HepG2 (cell line): Measurements from ENCODE around the gene PPP2R5B. TPM values are rescaled to one million over a fixed set of nuclear protein-coding genes. Genes with fewer than 3 reads are reported as not detected.

ENCODE experiments used
- ATAC-seq: fragments of 200-7000 bp; cut with Tn5 transposase; 3 replicates; pipeline ENCODE4 v1.9.1; 2020; ENCODE audit warnings: mild to moderate bottlenecking, moderate library complexity
- BruUV-seq: library from RNA; stranded (reverse); fragments of 400-500 nt; replicated peaks from 2 replicates; lab custom pipeline; 2021; lab: Mats Ljungman, UMichigan
- CTCF ChIA-PET: fragments of 300-600 bp; formaldehyde crosslinking; extraction: SDS; loops from one replicate; lab custom pipeline; 2021; ENCODE audit warnings: low total read pairs, inconsistent platforms, low intra/inter-chr PET ratio; lab: Yijun Ruan, JAX
- POLR2A ChIA-PET: fragments of 350-600 bp; sonication (Branson Sonifier 250); formaldehyde crosslinking; loops from one replicate; lab custom pipeline; 2020; ENCODE audit warnings: antibody characterized with exemption, inconsistent platforms; lab: Yijun Ruan, JAX
- DNase-seq: peaks from one replicate; pipeline ENCODE4 v3.0.0-alpha.2; 2015; ENCODE audit warnings: low spot score
- FAIRE-seq: peaks from 3 replicates; lab custom pipeline; 2011; peaks lifted over from hg19 to GRCh38; lab: Jason Lieb, UNC
- H2AFZ ChIP-seq: one replicate; pipeline ENCODE4 v1.6.1; 2011; ENCODE audit warnings: low read length, inconsistent platforms
- H3K27ac ChIP-seq: fragments of 300-600 bp; 3 replicates; pipeline ENCODE4 v1.8.0; 2011; ENCODE audit warnings: mixed run types, mild to moderate bottlenecking, mixed read lengths, low read length, inconsistent platforms; ENCODE audit not compliant: insufficient read depth; ENCODE audit errors: extremely low read length
- H3K27me3 ChIP-seq, 2 experiments: fragments of 200-600 bp in 1 of 2; 2 replicates in 1 of 2; 3 replicates in 1 of 2; pipeline versions ENCODE4 v1.6.0 to v1.8.0; 2011; ENCODE audit warnings: low read length in 2 of 2, mild to moderate bottlenecking in 2 of 2, moderate library complexity in 2 of 2, inconsistent platforms in 1 of 2; ENCODE audit not compliant: insufficient read depth in 2 of 2, control insufficient read depth in 1 of 2
- H3K36me3 ChIP-seq, 2 experiments: fragments of 200-600 bp in 1 of 2; replicated peaks in 1 of 2; 2 replicates in 1 of 2; 3 replicates in 1 of 2; pipeline versions ENCODE4 v1.5.1 to v1.8.0; 2011; ENCODE audit warnings: low read length in 2 of 2, inconsistent platforms in 1 of 2; ENCODE audit not compliant: insufficient read depth in 2 of 2, control insufficient read depth in 1 of 2
- H3K4me1 ChIP-seq: 2 replicates; pipeline ENCODE4 v1.5.1; 2012; ENCODE audit warnings: low read length, inconsistent platforms; ENCODE audit not compliant: insufficient read depth
- H3K4me2 ChIP-seq: 2 replicates; pipeline ENCODE4 v1.6.0; 2011; ENCODE audit warnings: low read depth, low read length, inconsistent platforms
- H3K4me3 ChIP-seq, 3 experiments: fragments of 200-600 bp in 1 of 3; sonication (generic), shearing (Covaris generic) in 1 of 3; replicated peaks in 1 of 3; 2 replicates each; pipeline ENCODE4 v1.5.1; 2011 to 2016; ENCODE audit warnings: low read length in 3 of 3, inconsistent platforms in 2 of 3, low read depth in 2 of 3, mild to moderate bottlenecking in 2 of 3, control low read depth in 1 of 3, mixed read lengths in 1 of 3; ENCODE audit not compliant: insufficient read depth in 1 of 3
- H3K79me2 ChIP-seq: one replicate; pipeline ENCODE4 v1.6.1; 2011; ENCODE audit warnings: low read length, inconsistent platforms; ENCODE audit not compliant: insufficient read depth
- H3K9ac ChIP-seq: 2 replicates; pipeline ENCODE4 v1.6.0; 2011; ENCODE audit warnings: mild to moderate bottlenecking, low read depth, low read length, inconsistent platforms; ENCODE audit not compliant: insufficient read depth
- H3K9me3 ChIP-seq: 2 replicates; pipeline ENCODE4 v1.5.1; 2012; ENCODE audit warnings: mild to moderate bottlenecking, low read length
- H4K20me1 ChIP-seq: 2 replicates; pipeline ENCODE4 v1.6.0; 2011; ENCODE audit warnings: inconsistent platforms, mild to moderate bottlenecking, low read length, moderate library complexity; ENCODE audit not compliant: insufficient read depth
- ATM ChIP-seq: fragments of 450-650 bp; IDR thresholded peaks from 2 replicates; pipeline ENCODE4 v1.7.1; 2017; ENCODE audit warnings: mild to moderate bottlenecking, borderline replicate concordance
- FUBP1 ChIP-seq: sonication (generic); formaldehyde crosslinking; IDR thresholded peaks from 2 replicates; pipeline ENCODE4 v1.5.1; 2020; ENCODE audit warnings: missing genetic modification reagents, mild to moderate bottlenecking, borderline replicate concordance
- HDAC6 ChIP-seq: fragments of 200-600 bp; sonication (generic); IDR thresholded peaks from 2 replicates; pipeline ENCODE4 v1.7.0; 2017; ENCODE audit warnings: mild to moderate bottlenecking, antibody characterized with exemption, low read length, low read depth
- STAG1 ChIP-seq: sonication (generic); formaldehyde crosslinking; IDR thresholded peaks from 2 replicates; pipeline ENCODE4 v1.4.0; 2020; ENCODE audit warnings: missing genetic modification reagents
- ZNF136 ChIP-seq: sonication (generic); formaldehyde crosslinking; IDR thresholded peaks from 2 replicates; pipeline ENCODE4 v1.8.1; 2022; ENCODE audit warnings: low read depth, mild to moderate bottlenecking, moderate library complexity, missing genetic modification reagents
- ZNF160 ChIP-seq: sonication (generic); formaldehyde crosslinking; IDR thresholded peaks from 2 replicates; pipeline ENCODE4 v1.8.0; 2022; ENCODE audit warnings: mild to moderate bottlenecking, inconsistent platforms, missing genetic modification reagents
- ZNF256 ChIP-seq: sonication (generic); formaldehyde crosslinking; conservative IDR thresholded peaks from 2 replicates; pipeline ENCODE4 v1.4.0; 2020; ENCODE audit warnings: missing genetic modification reagents
- ZNF326 ChIP-seq: sonication (generic); formaldehyde crosslinking; IDR thresholded peaks from 2 replicates; pipeline ENCODE4 v1.4.0; 2020; ENCODE audit warnings: missing genetic modification reagents, borderline replicate concordance
- ZNF773 ChIP-seq: sonication (generic); formaldehyde crosslinking; IDR thresholded peaks from 2 replicates; pipeline ENCODE4 v1.4.0; 2020; ENCODE audit warnings: missing genetic modification reagents, borderline replicate concordance
- WGBS: methylation state at CpG from one replicate; pipeline ENCODE4 v1.1.6; 2017; ENCODE audit warnings: low lambda C conversion rate; 5-methylcytosine and 5-hydroxymethylcytosine counted together
- in situ Hi-C: cut with HindIII; loops from 2 replicates; pipeline ENCODE4 v1.10.0; 2017; ENCODE audit warnings: low pct_unique_long_range_greater_than_20kb; ENCODE audit not compliant: extremely low pct_ligation_motif_present
- intact Hi-C: fragments of 100-400 bp; cut with micrococcal nuclease; formaldehyde crosslinking; loops from one replicate; pipeline ENCODE4 v1.10.0; 2022; ENCODE audit not compliant: unreplicated experiment
- polyA plus RNA-seq, 8 experiments: library from polyadenylated mRNA; depleted of rRNA in 3 of 8; stranded (reverse) in 7 of 8; unstranded in 1 of 8; fragments of >200 nt; fragmentation: Illumina TruSeq in 4 of 8; extraction: Trizol in 4 of 8; gene quantifications; 2 replicates each; pipeline versions ENCODE4 v1.2.1 to v1.2.3, GENCODE V29; 2011 to 2016; ENCODE audit warnings: low read depth in 4 of 8, missing spikeins in 1 of 8, mixed read lengths in 1 of 8; ENCODE audit not compliant: insufficient read depth in 1 of 8
- total RNA-seq, 5 experiments: library from RNA; depleted of rRNA; stranded (reverse); fragments of >200 nt; fragmentation: Illumina TruSeq; extraction: Trizol; gene quantifications; 2 replicates each; pipeline ENCODE4 v1.2.3, GENCODE V29; 2016; ENCODE audit warnings: low read depth in 1 of 5

Gene PPP2R5B
- total and polyA plus RNA-seq, 2 of the 13 experiments (the other 11 are each of a cell fraction or from before 2014, with no cell fraction given), result 2.3 to 8.3 TPM

GRCh38 chr11:64898076-64898445 lies 26.4 kb upstream of the PPP2R5B start:
- TF ChIP-seq STAG1 (no peak), ZNF773 (CRISPR knock-in tag) (no peak), ATM (no peak), ZNF160 (no peak), HDAC6 (no peak), ZNF136 (CRISPR knock-in tag) (no peak), ZNF326 (CRISPR knock-in tag) (no peak), FUBP1 (CRISPR knock-in tag) (no peak), ZNF256 (CRISPR knock-in tag) (no peak)
- TF ChIP-seq, all 625 proteins: peak for 0
- POLR2A ChIA-PET, result no interaction called here
- intact Hi-C loops, result no loop called here
- no TSS peak for BruUV-seq
- Histone ChIP-seq H4K20me1 (no peaks in the 10 kb centered on the region), H3K9me3 (no peaks in the 10 kb centered on the region), H3K4me2 (no peak overlapping the region), H3K27me3 (no peaks in the 10 kb centered on the region; a peak in 1 of 5 replicates), H3K79me2 (peaks cover 2% of the 10 kb centered on the region), H3K4me1 (peaks cover 14% of the 10 kb centered on the region), H3K27ac (no peak overlapping the region), H2AFZ (no peak overlapping the region), H3K9ac (no peak overlapping the region), H3K36me3 (peaks cover 20 to 27% of the 10 kb centered on the region in 2 experiments; a peak in 4 of 5 replicates), H3K4me3 (no peak overlapping the region)
- WGBS, result 95% methylated on average over 7 of the region's 9 CpGs
- in situ Hi-C loops, result no loop called here
- no peak for ATAC-seq
- FAIRE-seq, result no peak
- CTCF ChIA-PET, result no interaction called here
- DNase-seq, result no peak
